ENCODE measurements around the gene HOXA5.

DNA sequence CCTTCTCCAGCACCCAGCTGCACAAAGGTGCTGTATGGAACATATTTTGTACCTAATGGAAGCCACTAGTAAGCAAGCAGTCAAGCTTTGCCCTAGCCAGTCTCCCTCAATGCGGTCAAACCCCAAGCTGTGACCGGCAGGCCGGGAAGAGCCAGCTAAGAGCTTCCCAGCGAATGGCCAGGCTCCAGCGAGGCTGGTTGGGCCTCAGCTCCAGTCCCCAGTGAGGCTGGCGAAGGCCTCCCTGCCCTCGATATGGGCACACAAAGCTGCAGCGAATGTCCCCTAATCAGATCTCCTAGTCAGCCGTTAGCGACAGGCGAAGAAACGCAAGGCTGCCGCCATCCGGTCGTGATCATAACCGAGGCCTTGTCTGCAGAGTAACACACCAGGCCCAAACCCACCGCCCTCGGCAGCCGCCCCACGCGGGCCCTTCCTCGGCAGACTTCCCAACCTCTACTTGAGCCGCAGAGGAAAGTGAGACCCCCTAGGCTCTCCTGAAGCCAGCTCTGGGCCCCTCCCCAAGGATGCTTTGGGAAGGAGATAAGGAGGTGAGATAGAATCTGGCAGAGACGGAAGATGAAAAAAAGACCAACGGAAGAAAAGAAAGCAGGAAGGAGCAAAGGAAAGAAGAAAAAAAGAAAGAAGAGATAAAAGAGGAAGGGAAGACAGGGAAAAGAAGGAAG is 24.9 kb upstream of the HOXA5 start:
- TF ChIP-seq, protein P1, sequence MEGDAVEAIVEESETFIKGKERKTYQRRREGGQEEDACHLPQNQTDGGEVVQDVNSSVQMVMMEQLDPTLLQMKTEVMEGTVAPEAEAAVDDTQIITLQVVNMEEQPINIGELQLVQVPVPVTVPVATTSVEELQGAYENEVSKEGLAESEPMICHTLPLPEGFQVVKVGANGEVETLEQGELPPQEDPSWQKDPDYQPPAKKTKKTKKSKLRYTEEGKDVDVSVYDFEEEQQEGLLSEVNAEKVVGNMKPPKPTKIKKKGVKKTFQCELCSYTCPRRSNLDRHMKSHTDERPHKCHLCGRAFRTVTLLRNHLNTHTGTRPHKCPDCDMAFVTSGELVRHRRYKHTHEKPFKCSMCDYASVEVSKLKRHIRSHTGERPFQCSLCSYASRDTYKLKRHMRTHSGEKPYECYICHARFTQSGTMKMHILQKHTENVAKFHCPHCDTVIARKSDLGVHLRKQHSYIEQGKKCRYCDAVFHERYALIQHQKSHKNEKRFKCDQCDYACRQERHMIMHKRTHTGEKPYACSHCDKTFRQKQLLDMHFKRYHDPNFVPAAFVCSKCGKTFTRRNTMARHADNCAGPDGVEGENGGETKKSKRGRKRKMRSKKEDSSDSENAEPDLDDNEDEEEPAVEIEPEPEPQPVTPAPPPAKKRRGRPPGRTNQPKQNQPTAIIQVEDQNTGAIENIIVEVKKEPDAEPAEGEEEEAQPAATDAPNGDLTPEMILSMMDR (IDR thresholded peaks at IDR 0.05; ENCODE audit: low read length), result no peak
- TF ChIP-seq EZH2 (optimal IDR thresholded peaks at IDR 0.05; ENCODE audit: low read depth, low read length), result no peak
- no peak for TF ChIP-seq EZH2phosphoT487 (IDR thresholded peaks at IDR 0.05; ENCODE audit: low read length)

All from MM.1S (cell line).